K562 (cell line): ENCODE results near the gene PLEKHA7. TPM values are rescaled to one million over a fixed set of nuclear protein-coding genes. Genes with fewer than 3 reads are reported as not detected.

Source experiments
- ATAC-seq: fragments of 200-7000 bp; cut with Tn5 transposase; 3 replicates; pipeline ENCODE4 v1.9.1; 2020; ENCODE audit warnings: moderate library complexity
- BruUV-seq: library from RNA; stranded (reverse); fragments of 400-500 nt; replicated peaks from 2 replicates; lab custom pipeline; 2021; lab: Mats Ljungman, UMichigan
- CTCF ChIA-PET: fragments of 300-600 bp; formaldehyde crosslinking; extraction: SDS; loops from one replicate; lab custom pipeline; 2021; ENCODE audit warnings: low intra/inter-chr PET ratio; lab: Yijun Ruan, JAX
- POLR2A ChIA-PET: fragments of 300-600, 350-650 bp; sonication (Branson Sonifier 250); formaldehyde crosslinking; extraction: SDS; loops from one replicate; lab custom pipeline; 2021; ENCODE audit warnings: antibody characterized with exemption, inconsistent platforms; lab: Yijun Ruan, JAX
- DNase-seq, 4 experiments: peaks; one replicate each; pipeline versions ENCODE4 v3.0.0 to v3.0.0-alpha.2; 2011 to 2018; ENCODE audit warnings: low spot score in 3 of 4, mixed read lengths in 3 of 4; ENCODE audit errors: extremely low read depth in 1 of 4
- FAIRE-seq: peaks from 2 replicates; lab custom pipeline; 2011; peaks lifted over from hg19 to GRCh38; lab: Jason Lieb, UNC
- H2AFZ ChIP-seq: 2 replicates; pipeline ENCODE4 v1.6.0; 2011; ENCODE audit warnings: low read depth, low read length, control low read depth, inconsistent platforms
- H3K27ac ChIP-seq: fragments of 200-600 bp; 3 replicates; pipeline ENCODE4 v1.8.0; 2011; ENCODE audit warnings: low read depth, mild to moderate bottlenecking, control low read depth, inconsistent platforms, low read length, moderate library complexity, mixed read lengths; ENCODE audit errors: extremely low read depth
- H3K27me3 ChIP-seq, 2 experiments: fragments of 300-600 bp in 1 of 2; 2 replicates in 1 of 2; 3 replicates in 1 of 2; pipeline versions ENCODE4 v1.6.0 to v1.8.0; 2011; ENCODE audit warnings: inconsistent platforms in 2 of 2, low read length in 2 of 2, mild to moderate bottlenecking in 1 of 2, mixed read lengths in 1 of 2, moderate library complexity in 1 of 2; ENCODE audit not compliant: control insufficient read depth in 2 of 2, insufficient read depth in 2 of 2
- H3K36me3 ChIP-seq: fragments of 300-600 bp; 3 replicates; pipeline ENCODE4 v1.8.0; 2011; ENCODE audit warnings: mild to moderate bottlenecking, low read length, inconsistent platforms; ENCODE audit not compliant: control insufficient read depth, insufficient read depth
- H3K4me1 ChIP-seq, 2 experiments: fragments of 200-600 bp in 1 of 2; replicated peaks in 1 of 2; 2 replicates in 1 of 2; 3 replicates in 1 of 2; pipeline versions ENCODE4 v1.5.1 to v1.8.0; 2011; ENCODE audit warnings: inconsistent platforms in 2 of 2, low read length in 2 of 2, mild to moderate bottlenecking in 1 of 2, mixed read lengths in 1 of 2, moderate library complexity in 1 of 2; ENCODE audit not compliant: control insufficient read depth in 2 of 2, insufficient read depth in 2 of 2
- H3K4me2 ChIP-seq: 2 replicates; pipeline ENCODE4 v1.6.1; 2011; ENCODE audit warnings: low read length, control low read depth, inconsistent platforms, mixed read lengths; ENCODE audit not compliant: insufficient read depth
- H3K4me3 ChIP-seq: fragments of 200-600 bp; sonication (generic), shearing (Covaris generic); 2 replicates; pipeline ENCODE4 v1.5.1; 2016; ENCODE audit warnings: control low read depth, inconsistent platforms
- H3K79me2 ChIP-seq: fragments of 200-600 bp; 3 replicates; pipeline ENCODE4 v1.8.0; 2011; ENCODE audit warnings: low read length, inconsistent platforms; ENCODE audit not compliant: control insufficient read depth, insufficient read depth
- H3K9ac ChIP-seq, 2 experiments: 2 replicates each; pipeline versions ENCODE4 v1.6.0 to v1.6.1; 2011; ENCODE audit warnings: low read depth in 2 of 2, low read length in 2 of 2, control low read depth in 1 of 2, inconsistent platforms in 1 of 2, mild to moderate bottlenecking in 1 of 2, mixed read lengths in 1 of 2; ENCODE audit not compliant: insufficient read depth in 1 of 2
- H3K9me1 ChIP-seq: one replicate; pipeline ENCODE4 v1.6.0; 2011; ENCODE audit warnings: inconsistent platforms, mild to moderate bottlenecking, low read length, moderate library complexity; ENCODE audit not compliant: control insufficient read depth, insufficient read depth
- H3K9me3 ChIP-seq: replicated peaks from 2 replicates; pipeline ENCODE4 v1.5.1; 2011; ENCODE audit warnings: low read depth, low read length, inconsistent platforms; ENCODE audit not compliant: control insufficient read depth, insufficient read depth
- H4K20me1 ChIP-seq: replicated peaks from 2 replicates; pipeline ENCODE4 v1.6.1; 2011; ENCODE audit warnings: low read length, inconsistent platforms, mixed read lengths; ENCODE audit not compliant: control insufficient read depth, insufficient read depth
- ARID3A ChIP-seq: IDR thresholded peaks from 2 replicates; pipeline ENCODE4 v1.6.1; 2012; ENCODE audit warnings: low read depth, low read length, improper control_type of control experiment, borderline replicate concordance
- BACH1 ChIP-seq: fragments of 200-800 bp; sonication (Bioruptor generic); IDR thresholded peaks from 2 replicates; pipeline ENCODE4 v1.6.1; 2016; ENCODE audit warnings: missing genetic modification characterization, missing compliant biosample characterization
- ELK3 ChIP-seq: fragments of 450-650 bp; formaldehyde crosslinking; IDR thresholded peaks from 2 replicates; pipeline ENCODE4 v1.4.0; 2020; ENCODE audit warnings: mild to moderate bottlenecking
- NBN ChIP-seq: fragments of 450-650 bp; IDR thresholded peaks from 2 replicates; pipeline ENCODE4 v1.6.1; 2016; ENCODE audit warnings: low read depth, mild to moderate bottlenecking
- RBM14 ChIP-seq: fragments of 200-400 bp; formaldehyde crosslinking; IDR thresholded peaks from 2 replicates; pipeline ENCODE4 v1.6.1; 2018; ENCODE audit warnings: low read depth, mild to moderate bottlenecking, low read length, moderate library complexity, borderline replicate concordance; ENCODE audit not compliant: insufficient read depth
- RBM25 ChIP-seq: fragments of 200-400 bp; formaldehyde crosslinking; IDR thresholded peaks from 2 replicates; pipeline ENCODE4 v1.6.1; 2018; ENCODE audit warnings: low read length, low read depth, moderate library complexity; ENCODE audit not compliant: severe bottlenecking
- SUPT5H ChIP-seq: fragments of 450-650 bp; IDR thresholded peaks from 2 replicates; pipeline ENCODE4 v1.6.1; 2016
- ZBTB7A ChIP-seq: IDR thresholded peaks from 2 replicates; pipeline ENCODE4 v1.6.1; 2011; ENCODE audit warnings: low read depth, mild to moderate bottlenecking, low read length, moderate library complexity, borderline replicate concordance; ENCODE audit not compliant: control insufficient read depth
- ZNF217 ChIP-seq: sonication (generic); formaldehyde crosslinking; IDR thresholded peaks from 2 replicates; pipeline ENCODE4 v1.8.0; 2022; ENCODE audit warnings: mild to moderate bottlenecking, missing genetic modification reagents
- ZNF232 ChIP-seq: sonication (generic); formaldehyde crosslinking; IDR thresholded peaks from 2 replicates; pipeline ENCODE4 v1.8.0; 2022; ENCODE audit warnings: mild to moderate bottlenecking, missing genetic modification reagents
- WGBS: fragments of 100-300 bp; shearing (Covaris generic); methylation state at CpG from one replicate; pipeline ENCODE4 v1.1.6; 2016; ENCODE audit warnings: low coverage, mixed read lengths; ENCODE audit not compliant: insufficient coverage; ENCODE audit errors: missing lambda C conversion rate; 5-methylcytosine and 5-hydroxymethylcytosine counted together
- in situ Hi-C: fragments of 300-500 bp; cut with MboI; formaldehyde crosslinking; loops from 4 replicates; pipeline ENCODE4 v1.15.0; 2018; ENCODE audit warnings: inconsistent platforms, mixed read lengths
- intact Hi-C: fragments of 100-400 bp; cut with micrococcal nuclease; formaldehyde crosslinking; loops from 2 replicates; pipeline ENCODE4 v1.14.2; 2022
- polyA plus RNA-seq, 8 experiments: library from polyadenylated mRNA; depleted of rRNA in 4 of 8; stranded (reverse) in 5 of 8; unstranded in 3 of 8; fragments of >200 nt; fragmentation: Nextera tagmentation in 2 of 8; fragmentation: Illumina TruSeq in 1 of 8; extraction: Ambion mirVana in 2 of 8; extraction: Trizol in 1 of 8; gene quantifications; 2 replicates each; pipeline versions ENCODE4 v1.2.1 to v1.2.3, GENCODE V29; 2011 to 2014; ENCODE audit warnings: inconsistent platforms in 1 of 8, missing spikeins in 1 of 8
- total RNA-seq, 7 experiments: library from RNA; depleted of rRNA in 6 of 7; stranded (reverse); fragments of >200 nt in 6 of 7; fragmentation: Illumina TruSeq in 2 of 7; extraction: Trizol in 2 of 7; gene quantifications; 2 replicates each; pipeline versions ENCODE4 v1.2.1 to v1.2.3, GENCODE V29; 2011 to 2021; ENCODE audit warnings: low replicate concordance in 1 of 7

Gene PLEKHA7
- total and polyA plus RNA-seq, 9 of the 15 experiments (the other 6 are each of a cell fraction or from before 2014, with no cell fraction given): 0.06 to 0.77 (median 0.20) TPM; not detected in 1

GRCh38 chr11:16789560-16790485 lies 224.4 kb downstream of the PLEKHA7 start:
- Histone ChIP-seq H2AFZ (no peak overlapping the region), H3K9me1 (no peaks in the 10 kb centered on the region), H3K9ac (no peak overlapping the region), H3K79me2 (no peaks in the 10 kb centered on the region), H3K27me3 (peaks cover 13 to 57% of the 10 kb centered on the region in 2 experiments; a peak in 4 of 5 replicates), H3K4me3 (no peak overlapping the region), H3K36me3 (no peaks in the 10 kb centered on the region), H3K4me1 (no peaks in the 10 kb centered on the region; a peak in 1 of 5 replicates), H3K27ac (no peak overlapping the region), H4K20me1 (peaks cover 4% of the 10 kb centered on the region; the same call in 1 of the 2 replicates), H3K4me2 (no peak overlapping the region), H3K9me3 (no peaks in the 10 kb centered on the region)
- ATAC-seq (no peak), FAIRE-seq (no peak), DNase-seq (no peak)
- peak; percentile 33 for TF ChIP-seq RBM25
- TF ChIP-seq BACH1 (tag): no peak
- ChIA-PET POLR2A (no interaction called here), CTCF (interaction anchor here (1.5 kb wide), 1 partner anchor 94 kb away, joined by 3 read pairs; no protein-coding TSS in a partner anchor)
- no TSS peak for BruUV-seq
- intact Hi-C loops: loop anchor here (2.0 to 5.0 kb wide), 2 partner anchors 32 to 273 kb away; no protein-coding TSS in a partner anchor
- in situ Hi-C loops: loop anchor here (10.0 kb wide), 1 partner anchor 275 kb away; no protein-coding TSS in a partner anchor
- 2% methylated on average over 8 of the region's 10 CpGs for WGBS

- no TSS peak for BruUV-seq
- Histone ChIP-seq H3K79me2 (no peaks in the 10 kb centered on the region), H3K9me1 (no peaks in the 10 kb centered on the region), H3K27ac (no peak overlapping the region), H3K4me1 (no peaks in the 10 kb centered on the region; a peak in 1 of 5 replicates), H3K4me2 (no peak overlapping the region), H3K36me3 (no peaks in the 10 kb centered on the region), H3K9me3 (no peaks in the 10 kb centered on the region), H4K20me1 (peaks cover 4% of the 10 kb centered on the region; the same call in 1 of the 2 replicates), H3K9ac (no peak overlapping the region), H3K4me3 (no peak overlapping the region), H3K27me3 (peaks cover 11 to 51% of the 10 kb centered on the region in 2 experiments; a peak in 4 of 5 replicates), H2AFZ (no peak overlapping the region)
- intact Hi-C loops (loop anchor here (2.0 to 5.0 kb wide), 2 partner anchors 33 to 274 kb away; no protein-coding TSS in a partner anchor), in situ Hi-C loops (loop anchor here (10.0 kb wide), 1 partner anchor 276 kb away; no protein-coding TSS in a partner anchor)
- no peak for FAIRE-seq
- no peak for DNase-seq
- 41% methylated on average over 13 of the region's 13 CpGs for WGBS
- CTCF ChIA-PET: interaction anchor here (1.5 kb wide), 1 partner anchor 94 kb away, joined by 3 read pairs; no protein-coding TSS in a partner anchor
- ATAC-seq: no peak
- POLR2A ChIA-PET: interaction anchor here (1.2 kb wide), 1 partner anchor 87 kb away, joined by 3 read pairs; no protein-coding TSS in a partner anchor
- TF ChIP-seq ZNF217 (CRISPR knock-in tag) (no peak), NBN (no peak), ZNF232 (no peak), SUPT5H (no peak), ARID3A (no peak), ZBTB7A (no peak), RBM14 (no peak), ELK3 (no peak)
Measured at GRCh38 chr11:16789063-16789420, 225.2 kb downstream of the PLEKHA7 start.
